Measurements from ENCODE around the gene CCDC97. TPM values are rescaled to one million over a fixed set of nuclear protein-coding genes. Genes with fewer than 3 reads are reported as not detected.

The CCDC97 gene
- total RNA-seq, 1 donor from 2014 or later, result 20.5 TPM

- DNase-seq (ENCODE audit: low spot score), result no peak
These were observed 9.7 kb downstream of the CCDC97 start for GRCh38 chr19:41319500-41320184.

- DNase-seq (ENCODE audit: low spot score), result no peak
These were observed 10.2 kb downstream of the CCDC97 start for GRCh38 chr19:41320185-41320518.

GRCh38 chr19:41320568-41320967 is 10.6 kb downstream of the CCDC97 start:
- no peak for DNase-seq (ENCODE audit: low spot score)

GRCh38 chr19:41321204-41321599 is 11.2 kb downstream of the CCDC97 start:
- DNase-seq (ENCODE audit: low spot score), result no peak

- DNase-seq (ENCODE audit: low spot score), result no peak
These were observed 11.8 kb downstream of the CCDC97 start for GRCh38 chr19:41321600-41322270.

- DNase-seq (ENCODE audit: low spot score), result no peak
These were observed 12.5 kb downstream of the CCDC97 start for GRCh38 chr19:41322451-41322850.

GRCh38 chr19:41323023-41323422 is 13.1 kb downstream of the CCDC97 start:
- DNase-seq (ENCODE audit: low spot score), result no peak

- no peak for DNase-seq (ENCODE audit: low spot score)
These were observed 13.6 kb downstream of the CCDC97 start for GRCh38 chr19:41323430-41324125.

- DNase-seq (ENCODE audit: low spot score), result no peak
These were observed 14.3 kb downstream of the CCDC97 start for GRCh38 chr19:41324231-41324702.

- DNase-seq (ENCODE audit: low spot score), result no peak
These were observed 15.1 kb downstream of the CCDC97 start for GRCh38 chr19:41324921-41325639.

- DNase-seq (ENCODE audit: low spot score), result no peak
These were observed 15.6 kb downstream of the CCDC97 start for GRCh38 chr19:41325640-41325946.

- DNase-seq (ENCODE audit: low spot score), result no peak
These were observed 16.2 kb downstream of the CCDC97 start for GRCh38 chr19:41325947-41326706.

GRCh38 chr19:41327076-41327575 is 17.2 kb downstream of the CCDC97 start:
- DNase-seq (ENCODE audit: low spot score), result no peak

GRCh38 chr19:41327576-41328156 is 17.7 kb downstream of the CCDC97 start:
- peak; percentile 93 for DNase-seq (ENCODE audit: low spot score)

- DNase-seq (ENCODE audit: low spot score), result no peak
These were observed 18.3 kb downstream of the CCDC97 start for GRCh38 chr19:41328157-41328841.

GRCh38 chr19:41328842-41329225 is 18.9 kb downstream of the CCDC97 start:
- no peak for DNase-seq (ENCODE audit: low spot score)

GRCh38 chr19:41330481-41330880 is 20.5 kb downstream of the CCDC97 start:
- DNase-seq (ENCODE audit: low spot score), result no peak

GRCh38 chr19:41330946-41331678 is 21.1 kb downstream of the CCDC97 start:
- DNase-seq (ENCODE audit: low spot score), result no peak

- DNase-seq (ENCODE audit: low spot score), result no peak
These were observed 22.0 kb downstream of the CCDC97 start for GRCh38 chr19:41332000-41332399.

All from mesenteric fat pad (tissue), 1 donor.